ENCODE results near the gene OTUD7B.
"Not testable (repeated sequence)": the region's sequence is repeated elsewhere in the genome, so short reads cannot be mapped to it uniquely, and the experiment has no call there.

Gene OTUD7B

GRCh38 chr1:149962736-149963135 lies 47.8 kb downstream of the OTUD7B start:
- no peak for TF ChIP-seq CTCF (IDR thresholded peaks at IDR 0.05; ENCODE audit: borderline replicate concordance, insufficient read depth, low read depth, low read length)
- no peak overlapping the region for H3K4me3 ChIP-seq (ENCODE audit: low read depth, low read length)

GRCh38 chr1:149962039-149962647 lies 48.4 kb downstream of the OTUD7B start:
- no peak overlapping the region for H3K4me3 ChIP-seq (ENCODE audit: low read depth, low read length)
- peak; percentile 47; the same call in 1 of the 2 replicates for TF ChIP-seq CTCF (IDR thresholded peaks at IDR 0.05; ENCODE audit: borderline replicate concordance, insufficient read depth, low read depth, low read length)

DNA sequence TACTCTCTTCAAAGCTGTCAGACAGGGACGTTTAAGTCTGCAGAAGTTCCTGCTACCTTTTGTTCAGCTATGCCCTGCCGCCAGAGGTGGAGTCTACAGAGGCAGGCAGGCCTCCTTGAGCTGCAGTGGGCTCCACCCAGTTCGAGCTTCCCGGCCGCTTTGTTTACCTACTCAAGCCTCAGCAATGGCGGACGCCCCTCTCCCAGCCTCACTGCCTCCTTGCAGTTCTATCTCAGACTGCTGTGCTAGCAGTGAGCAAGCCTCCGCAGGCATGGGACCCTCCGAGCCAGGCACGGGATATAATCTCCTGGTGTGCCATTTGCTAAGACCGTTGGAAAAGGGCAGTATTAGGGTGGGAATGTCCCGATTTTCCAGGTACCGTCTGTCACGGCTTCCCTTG lies 53.0 kb downstream of the OTUD7B start:
- not testable (repeated sequence) for H3K4me3 ChIP-seq (ENCODE audit: low read depth, low read length)

GRCh38 chr1:149949911-149950310 lies 60.6 kb downstream of the OTUD7B start:
- H3K4me3 ChIP-seq (ENCODE audit: low read depth, low read length), result no peak overlapping the region

GRCh38 chr1:149945206-149945605 lies 65.3 kb downstream of the OTUD7B start:
- no peak overlapping the region for H3K4me3 ChIP-seq (ENCODE audit: low read depth, low read length)
- no peak for TF ChIP-seq CTCF (IDR thresholded peaks at IDR 0.05; ENCODE audit: borderline replicate concordance, insufficient read depth, low read depth, low read length)

More at GRCh38 chr1:149949911-149950310, 60.6 kb downstream of the OTUD7B start:
- no peak for TF ChIP-seq CTCF (IDR thresholded peaks at IDR 0.05; ENCODE audit: borderline replicate concordance, insufficient read depth, low read depth, low read length)

DNA sequence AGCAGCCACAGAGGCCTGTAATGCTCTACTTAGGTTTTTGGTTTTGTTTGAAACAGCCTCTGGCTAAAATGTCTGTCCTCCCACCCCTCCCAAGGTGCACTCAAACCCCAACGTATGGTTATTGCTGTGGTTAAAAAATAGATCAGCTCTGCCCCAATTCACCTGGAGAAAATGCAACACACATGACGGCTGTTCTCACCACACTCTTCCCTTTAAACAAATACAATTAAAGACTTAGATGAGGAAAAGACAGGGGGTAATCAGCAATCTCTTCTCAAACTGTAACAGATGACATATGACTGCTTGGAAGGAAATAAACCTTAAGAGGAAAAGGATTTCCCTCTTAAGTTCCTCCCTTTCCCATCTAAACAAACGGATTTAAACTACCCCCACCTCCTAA lies 67.6 kb downstream of the OTUD7B start:
- TF ChIP-seq CTCF (IDR thresholded peaks at IDR 0.05; ENCODE audit: borderline replicate concordance, insufficient read depth, low read depth, low read length), result no peak
- no peak overlapping the region for H3K4me3 ChIP-seq (ENCODE audit: low read depth, low read length)

GRCh38 chr1:149942207-149942606 lies 68.3 kb downstream of the OTUD7B start:
- no peak for TF ChIP-seq CTCF (IDR thresholded peaks at IDR 0.05; ENCODE audit: borderline replicate concordance, insufficient read depth, low read depth, low read length)
- H3K4me3 ChIP-seq (ENCODE audit: low read depth, low read length), result no peak overlapping the region
